Large intestine (tissue), 3 donors: ENCODE data around the gene PRADC1. TPM values are rescaled to one million over a fixed set of nuclear protein-coding genes. Genes with fewer than 3 reads are reported as not detected.

Source experiments
- DNase-seq, 2 donors: peaks; one replicate each; pipeline versions ENCODE4 v3.0.0 to v3.0.0-alpha.2; 2013
- H3K27ac ChIP-seq: one replicate; pipeline ENCODE4 v1.5.1; 2013; ENCODE audit warnings: low read length
- H3K27me3 ChIP-seq: 2 replicates; pipeline ENCODE4 v1.6.1; 2013; ENCODE audit warnings: low read length; ENCODE audit not compliant: control insufficient read depth, insufficient read depth
- H3K36me3 ChIP-seq: 2 replicates; pipeline ENCODE4 v1.6.1; 2013; ENCODE audit warnings: low read length; ENCODE audit not compliant: control insufficient read depth, insufficient read depth
- H3K4me1 ChIP-seq: one replicate; pipeline ENCODE4 v1.6.1; 2013; ENCODE audit warnings: low read length; ENCODE audit not compliant: control insufficient read depth, insufficient read depth
- H3K4me3 ChIP-seq: one replicate; pipeline ENCODE4 v1.5.1; 2013; ENCODE audit warnings: low read length
- H3K9me3 ChIP-seq: one replicate; pipeline ENCODE4 v1.6.1; 2013; ENCODE audit warnings: mild to moderate bottlenecking, low read depth, low read length, moderate library complexity; ENCODE audit not compliant: control insufficient read depth
- WGBS: methylation state at CpG from one replicate; pipeline ENCODE4 v1.1.5; 2013; ENCODE audit warnings: low lambda C conversion rate; ENCODE audit not compliant: insufficient coverage; 5-methylcytosine and 5-hydroxymethylcytosine counted together
- polyA plus RNA-seq: library from polyadenylated mRNA; unstranded; fragments of 120-200 nt; gene quantifications from one replicate; pipeline ENCODE4 v1.2.1, GENCODE V29; 2013

PRADC1 gene
- polyA plus RNA-seq, 1 donor = 13.5 TPM

GRCh38 chr2:73253400-73253799, 20.4 kb upstream of the PRADC1 start:
- no peaks in the 10 kb centered on the region for H3K9me3 ChIP-seq
- H3K36me3 ChIP-seq = peaks cover 59% of the 10 kb centered on the region
- H3K4me3 ChIP-seq = no peak overlapping the region
- no peak overlapping the region for H3K27ac ChIP-seq
- DNase-seq = no peak
- whole genome bisulfite sequencing = no CpG with 5 or more reads among the region's 2 CpGs
- H3K27me3 ChIP-seq = no peaks in the 10 kb centered on the region
- H3K4me1 ChIP-seq = no peaks in the 10 kb centered on the region

- H3K4me1 ChIP-seq = no peaks in the 10 kb centered on the region
- no peak overlapping the region for H3K4me3 ChIP-seq
- no CpG with 5 or more reads among the region's 17 CpGs for WGBS
- H3K36me3 ChIP-seq = peaks cover 69% of the 10 kb centered on the region
- no peaks in the 10 kb centered on the region for H3K9me3 ChIP-seq
- no peak for DNase-seq
- H3K27me3 ChIP-seq = no peaks in the 10 kb centered on the region
- H3K27ac ChIP-seq = no peak overlapping the region
Observed at GRCh38 chr2:73252238-73253027, 19.4 kb upstream of the PRADC1 start.

- DNase-seq = no peak
- WGBS = no CpG with 5 or more reads among the region's 17 CpGs
- H3K9me3 ChIP-seq = no peaks in the 10 kb centered on the region
Observed at GRCh38 chr2:73250872-73251846, 18.1 kb upstream of the PRADC1 start.

GRCh38 chr2:73249636-73250035, 16.6 kb upstream of the PRADC1 start:
- H3K27me3 ChIP-seq = no peaks in the 10 kb centered on the region
- no CpG with 5 or more reads among the region's 9 CpGs for WGBS
- no peak for DNase-seq
- no peaks in the 10 kb centered on the region for H3K4me1 ChIP-seq
- no peak overlapping the region for H3K4me3 ChIP-seq
- H3K9me3 ChIP-seq = no peaks in the 10 kb centered on the region
- H3K36me3 ChIP-seq = peaks cover 92% of the 10 kb centered on the region
- H3K27ac ChIP-seq = no peak overlapping the region

More at GRCh38 chr2:73250872-73251846, 18.1 kb upstream of the PRADC1 start:
- peaks cover 81% of the 10 kb centered on the region for H3K36me3 ChIP-seq
- H3K27ac ChIP-seq = no peak overlapping the region
- H3K4me3 ChIP-seq = no peak overlapping the region
- H3K27me3 ChIP-seq = no peaks in the 10 kb centered on the region
- H3K4me1 ChIP-seq = no peaks in the 10 kb centered on the region

GRCh38 chr2:73246850-73247249, 13.8 kb upstream of the PRADC1 start:
- H3K36me3 ChIP-seq = peaks cover 88% of the 10 kb centered on the region
- WGBS = no CpG with 5 or more reads among the region's 3 CpGs

GRCh38 chr2:73244580-73244979, 11.5 kb upstream of the PRADC1 start:
- WGBS = no CpG with 5 or more reads among the region's 3 CpGs
- no peak overlapping the region for H3K27ac ChIP-seq
- H3K9me3 ChIP-seq = no peaks in the 10 kb centered on the region
- no peak overlapping the region for H3K4me3 ChIP-seq
- H3K36me3 ChIP-seq = peaks cover 81% of the 10 kb centered on the region
- H3K27me3 ChIP-seq = no peaks in the 10 kb centered on the region
- DNase-seq = no peak
- H3K4me1 ChIP-seq = no peaks in the 10 kb centered on the region

More at GRCh38 chr2:73246850-73247249, 13.8 kb upstream of the PRADC1 start:
- no peak for DNase-seq
- H3K9me3 ChIP-seq = no peaks in the 10 kb centered on the region
- no peaks in the 10 kb centered on the region for H3K27me3 ChIP-seq
- H3K4me3 ChIP-seq = no peak overlapping the region
- no peaks in the 10 kb centered on the region for H3K4me1 ChIP-seq
- H3K27ac ChIP-seq = no peak overlapping the region

- DNase-seq = no peak
- H3K27ac ChIP-seq = no peak overlapping the region
- WGBS = no CpG with 5 or more reads among the region's 5 CpGs
- no peaks in the 10 kb centered on the region for H3K27me3 ChIP-seq
- H3K4me1 ChIP-seq = no peaks in the 10 kb centered on the region
- H3K36me3 ChIP-seq = peaks cover 79% of the 10 kb centered on the region
- no peaks in the 10 kb centered on the region for H3K9me3 ChIP-seq
- H3K4me3 ChIP-seq = no peak overlapping the region
Observed at GRCh38 chr2:73243884-73244570, 11.0 kb upstream of the PRADC1 start.

- no peaks in the 10 kb centered on the region for H3K27me3 ChIP-seq
- peaks cover 4% of the 10 kb centered on the region for H3K4me1 ChIP-seq
- H3K9me3 ChIP-seq = no peaks in the 10 kb centered on the region
- no peak overlapping the region for H3K4me3 ChIP-seq
- no peak overlapping the region for H3K27ac ChIP-seq
- DNase-seq = no peak
- peaks cover 37% of the 10 kb centered on the region for H3K36me3 ChIP-seq
- WGBS = 83% methylated on average over 1 of the region's 3 CpGs
Observed at GRCh38 chr2:73239776-73240175, 6.7 kb upstream of the PRADC1 start.

GRCh38 chr2:73238976-73239375, 5.9 kb upstream of the PRADC1 start:
- H3K27ac ChIP-seq = no peak overlapping the region
- WGBS = no CpG with 5 or more reads among the region's 1 CpG
- DNase-seq = no peak
- peaks cover 29% of the 10 kb centered on the region for H3K36me3 ChIP-seq
- H3K27me3 ChIP-seq = no peaks in the 10 kb centered on the region
- H3K4me3 ChIP-seq = no peak overlapping the region
- H3K9me3 ChIP-seq = no peaks in the 10 kb centered on the region
- H3K4me1 ChIP-seq = peaks cover 4% of the 10 kb centered on the region

GRCh38 chr2:73238149-73238548, 5.1 kb upstream of the PRADC1 start:
- H3K36me3 ChIP-seq = peaks cover 22% of the 10 kb centered on the region
- peaks cover 4% of the 10 kb centered on the region for H3K4me1 ChIP-seq
- H3K27ac ChIP-seq = no peak overlapping the region
- no peaks in the 10 kb centered on the region for H3K27me3 ChIP-seq
- no CpG with 5 or more reads among the region's 3 CpGs for WGBS
- DNase-seq = no peak
- H3K4me3 ChIP-seq = no peak overlapping the region
- H3K9me3 ChIP-seq = no peaks in the 10 kb centered on the region
